Common myeloid progenitor, CD34-positive (primary cell): Measurements from ENCODE around the gene SEBOX.

Experiments used
- CTCF ChIA-PET: fragments of 350-600 bp; sonication (Branson Sonifier 250); formaldehyde crosslinking; loops from one replicate; lab custom pipeline; 2021; ENCODE audit warnings: antibody characterized with exemption; lab: Charles Lee
- POLR2A ChIA-PET: fragments of 350-600 bp; sonication (Branson Sonifier 250); formaldehyde crosslinking; loops from one replicate; lab custom pipeline; 2021; ENCODE audit warnings: antibody characterized with exemption; lab: Charles Lee
- DNase-seq, 3 donors: peaks; one replicate each; pipeline versions ENCODE4 v3.0.0 to v3.0.0-alpha.2; 2013
- H3K27ac ChIP-seq, 2 experiments: 1 replicate in 1 of 2; 2 replicates in 1 of 2; pipeline ENCODE4 v1.7.0; 2013; ENCODE audit warnings: inconsistent platforms in 2 of 2, low read length in 2 of 2, mild to moderate bottlenecking in 2 of 2, low read depth in 1 of 2, moderate library complexity in 1 of 2; ENCODE audit not compliant: severe bottlenecking in 2 of 2, insufficient read depth in 1 of 2, poor library complexity in 1 of 2
- H3K27me3 ChIP-seq, 5 experiments: replicated peaks in 2 of 5; 1 replicate in 3 of 5; 2 replicates in 2 of 5; pipeline versions ENCODE4 v1.6.1 to v1.7.0; 2013; ENCODE audit warnings: low read length in 4 of 5, mild to moderate bottlenecking in 2 of 5, moderate library complexity in 2 of 5, inconsistent platforms in 1 of 5; ENCODE audit not compliant: insufficient read depth in 5 of 5, control insufficient read depth in 4 of 5
- H3K36me3 ChIP-seq, 4 experiments: 1 replicate in 2 of 4; 2 replicates in 2 of 4; pipeline versions ENCODE4 v1.6.1 to v1.7.0; 2013; ENCODE audit warnings: low read length in 3 of 4, control low read depth in 1 of 4, mild to moderate bottlenecking in 1 of 4; ENCODE audit not compliant: control insufficient read depth in 4 of 4, insufficient read depth in 4 of 4
- H3K4me1 ChIP-seq, 4 experiments: 1 replicate in 3 of 4; 2 replicates in 1 of 4; pipeline versions ENCODE4 v1.6.1 to v1.7.1; 2013; ENCODE audit warnings: low read length in 3 of 4, mild to moderate bottlenecking in 3 of 4, control low read depth in 1 of 4, inconsistent platforms in 1 of 4, moderate library complexity in 1 of 4; ENCODE audit not compliant: control insufficient read depth in 4 of 4, insufficient read depth in 4 of 4; ENCODE audit errors: control extremely low read depth in 1 of 4
- H3K4me3 ChIP-seq, 7 experiments: 1 replicate in 4 of 7; 2 replicates in 3 of 7; pipeline versions ENCODE4 v1.5.1 to v1.7.0; 2013; ENCODE audit warnings: mild to moderate bottlenecking in 7 of 7, low read length in 6 of 7, moderate library complexity in 6 of 7, inconsistent platforms in 2 of 7, low read depth in 2 of 7, control low read depth in 1 of 7; ENCODE audit not compliant: insufficient read depth in 4 of 7, control insufficient read depth in 1 of 7; ENCODE audit errors: extremely low read depth in 1 of 7
- H3K9me3 ChIP-seq, 5 experiments: 1 replicate in 4 of 5; 2 replicates in 1 of 5; pipeline versions ENCODE4 v1.6.1 to v1.7.1; 2013; ENCODE audit warnings: low read length in 4 of 5, mild to moderate bottlenecking in 2 of 5, inconsistent platforms in 1 of 5, low read depth in 1 of 5, moderate library complexity in 1 of 5; ENCODE audit not compliant: control insufficient read depth in 4 of 5, insufficient read depth in 2 of 5; ENCODE audit errors: control extremely low read depth in 1 of 5
- WGBS: methylation state at CpG from one replicate; pipeline ENCODE4 v1.1.5; 2013; ENCODE audit not compliant: insufficient coverage; 5-methylcytosine and 5-hydroxymethylcytosine counted together

The SEBOX gene

DNA sequence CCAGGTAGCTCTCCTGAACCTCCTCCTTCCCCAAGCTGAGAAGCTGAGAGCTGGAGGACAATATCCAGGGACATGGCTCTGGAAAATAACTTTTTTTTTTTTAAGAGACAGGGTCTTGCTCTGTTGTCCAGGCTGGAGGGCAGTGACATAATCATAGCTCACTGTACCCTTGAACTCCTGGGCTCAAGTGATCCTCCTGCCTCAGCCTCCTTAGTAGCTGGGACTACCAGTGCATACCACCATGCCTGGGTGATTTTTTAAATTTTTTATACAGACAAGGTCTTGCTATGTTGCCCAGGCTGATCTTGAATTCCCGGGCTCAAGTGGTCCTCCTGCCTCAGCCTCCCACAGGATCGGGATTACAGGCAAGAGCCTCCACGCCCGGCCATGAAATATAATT, 34.8 kb upstream of the SEBOX start:
- Histone ChIP-seq H3K27me3 (no peaks in the 10 kb centered on the region), H3K4me3 (no peak overlapping the region), H3K4me1 (peaks cover 0 to 26% (median 16%) of the 10 kb centered on the region in 4 experiments), H3K9me3 (no peaks in the 10 kb centered on the region), H3K36me3 (peaks cover 0 to 41% (median 8%) of the 10 kb centered on the region in 4 experiments), H3K27ac (no peak overlapping the region)
- ChIA-PET POLR2A (no interaction called here), CTCF (interaction anchor here (1.0 to 1.1 kb wide), 2 partner anchors 17 to 25 kb away, joined by 3 read pairs; no protein-coding TSS in a partner anchor)
- WGBS, result 100% methylated on average over 1 of the region's 4 CpGs
- no peak for DNase-seq

DNA sequence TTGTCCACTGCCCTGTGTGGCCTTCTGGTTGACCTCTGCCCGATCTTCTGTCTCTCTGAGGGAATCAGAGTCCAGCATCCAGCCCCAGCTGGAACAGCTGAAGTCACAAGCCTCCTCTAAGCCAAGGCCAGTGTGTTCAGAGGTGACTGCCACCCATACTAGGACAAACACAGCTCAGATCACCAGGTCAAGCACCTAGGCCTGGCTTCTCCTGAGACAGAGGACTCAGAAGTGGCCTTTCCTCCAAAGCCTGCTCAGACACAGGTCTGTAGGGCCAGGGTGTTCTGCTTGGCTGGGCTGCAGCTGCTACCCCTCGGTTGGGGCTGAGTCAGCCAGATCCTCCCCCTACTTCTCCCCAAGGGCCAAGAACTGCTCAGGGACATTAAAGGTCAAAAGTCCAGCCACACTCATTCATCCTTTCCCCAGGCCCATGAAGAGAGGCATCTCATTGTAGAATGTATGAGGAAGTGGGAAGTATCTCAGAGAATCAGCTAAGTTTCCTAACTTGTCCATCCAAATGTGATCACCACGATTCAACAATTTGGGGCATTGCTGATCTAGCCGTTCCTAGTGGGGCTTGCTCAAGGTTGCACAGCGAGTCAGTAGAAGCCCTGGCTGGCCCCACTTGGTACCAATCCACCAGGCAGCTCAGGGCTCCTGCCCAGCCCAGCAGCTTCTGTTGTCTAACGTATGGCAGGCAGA, 33.4 kb upstream of the SEBOX start:
- Histone ChIP-seq H3K27me3 (no peaks in the 10 kb centered on the region), H3K36me3 (peaks cover 0 to 53% (median 8%) of the 10 kb centered on the region in 4 experiments), H3K9me3 (no peaks in the 10 kb centered on the region), H3K4me1 (peaks cover 0 to 13% (median 5%) of the 10 kb centered on the region in 4 experiments), H3K4me3 (no peak overlapping the region), H3K27ac (no peak overlapping the region)
- POLR2A ChIA-PET, result no interaction called here
- DNase-seq, result no peak
- 95% methylated on average over 6 of the region's 6 CpGs for WGBS
- CTCF ChIA-PET, result interaction anchor here (1.1 kb wide), 1 partner anchor 26 kb away, joined by 3 read pairs; no protein-coding TSS in a partner anchor

DNA sequence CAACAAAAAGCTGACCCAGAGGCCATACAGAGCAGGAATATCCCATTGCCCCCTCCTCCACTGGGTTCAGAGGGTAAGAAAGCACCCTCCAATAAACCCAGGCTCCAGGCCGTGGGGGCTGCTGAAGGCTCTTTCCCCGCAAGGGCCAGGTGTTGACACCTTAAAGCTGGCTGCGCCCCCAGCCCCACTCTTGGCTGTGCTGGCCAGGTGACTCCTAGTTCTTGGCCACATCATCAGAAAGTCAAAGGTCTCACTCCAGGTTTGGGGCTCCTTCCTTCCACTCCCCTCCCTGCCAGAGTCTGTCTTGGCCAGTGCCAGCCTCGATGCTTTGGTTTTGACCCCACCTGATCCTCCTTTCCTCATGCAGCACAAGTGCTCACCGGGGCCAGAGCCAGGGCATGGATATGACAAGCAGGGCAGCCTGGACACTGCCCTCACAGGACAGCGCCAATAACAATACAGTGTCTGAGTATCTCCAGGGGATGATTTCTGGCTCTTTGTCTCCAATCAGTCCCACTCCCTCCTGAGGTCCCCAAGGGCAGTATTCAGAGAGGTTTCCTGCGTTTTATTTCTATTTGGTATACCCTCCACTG, 32.8 kb upstream of the SEBOX start:
- ChIA-PET CTCF (no interaction called here), POLR2A (no interaction called here)
- Histone ChIP-seq H3K27me3 (peaks cover 0 to 1% (median 0%) of the 10 kb centered on the region in 5 experiments), H3K36me3 (peaks cover 0 to 56% (median 10%) of the 10 kb centered on the region in 4 experiments), H3K9me3 (no peaks in the 10 kb centered on the region), H3K4me1 (peaks cover 0 to 9% (median 4%) of the 10 kb centered on the region in 4 experiments), H3K4me3 (no peak overlapping the region), H3K27ac (no peak overlapping the region)
- 89% methylated on average over 7 of the region's 7 CpGs for WGBS
- DNase-seq, result no peak

DNA sequence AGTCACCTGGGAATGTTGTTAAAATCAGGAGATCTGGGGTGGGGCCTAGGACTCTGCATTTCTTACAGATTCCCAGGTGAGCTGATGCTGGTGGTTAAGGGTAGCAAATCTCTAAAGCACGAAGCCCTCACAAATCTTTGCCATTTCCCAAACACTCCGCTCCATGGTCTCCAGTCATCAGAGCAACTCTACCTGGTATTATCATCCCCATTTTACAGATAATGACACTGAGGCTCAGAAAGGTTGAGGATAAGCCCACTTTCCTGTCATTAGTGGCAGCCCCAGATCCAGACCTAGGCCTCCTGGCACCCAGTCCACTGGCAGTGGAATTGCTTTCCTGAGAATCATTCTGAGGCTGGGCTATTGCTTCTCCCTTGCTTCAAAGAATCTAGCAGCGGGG, 32.3 kb upstream of the SEBOX start:
- POLR2A ChIA-PET, result no interaction called here
- no peak for DNase-seq
- Histone ChIP-seq H3K9me3 (no peaks in the 10 kb centered on the region), H3K36me3 (peaks cover 0 to 61% (median 13%) of the 10 kb centered on the region in 4 experiments), H3K4me3 (no peak overlapping the region), H3K27ac (no peak overlapping the region), H3K27me3 (peaks cover 0 to 1% (median 0%) of the 10 kb centered on the region in 5 experiments), H3K4me1 (peaks cover 0 to 4% (median 2%) of the 10 kb centered on the region in 4 experiments)
- CTCF ChIA-PET, result no interaction called here
- WGBS, result 100% methylated on average over 1 of the region's 3 CpGs

DNA sequence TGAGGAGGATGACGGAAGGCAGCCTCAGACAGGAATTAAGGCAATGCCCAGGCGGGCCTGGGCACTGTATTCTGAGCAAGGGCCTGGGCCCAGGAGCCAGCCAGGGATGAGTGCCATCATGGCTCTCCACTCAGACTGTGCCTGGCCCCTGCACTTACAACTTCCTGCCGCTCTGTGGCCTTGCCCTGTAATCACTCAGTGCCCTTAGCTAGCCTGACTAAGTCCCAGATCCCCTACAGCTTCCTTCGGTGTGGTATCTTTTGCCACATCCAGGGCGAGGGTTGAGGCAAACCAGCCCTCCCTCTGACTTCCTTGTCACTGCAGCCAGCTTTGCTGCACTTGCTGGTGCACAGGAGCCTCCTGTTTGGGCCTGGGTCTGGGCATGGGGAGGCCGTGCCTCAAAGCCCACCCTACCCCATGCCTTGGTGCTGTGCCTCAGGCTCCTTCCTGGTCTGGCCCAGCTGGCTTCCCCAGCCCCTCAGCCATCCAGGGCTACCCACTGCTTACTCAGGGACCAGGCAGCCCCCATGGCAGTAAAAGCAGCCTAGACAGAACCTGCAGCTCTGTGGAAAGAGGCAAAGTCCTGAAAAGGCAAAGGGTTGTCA, 31.7 kb upstream of the SEBOX start:
- Histone ChIP-seq H3K4me3 (no peak overlapping the region), H3K27me3 (peaks cover 0 to 1% (median 0%) of the 10 kb centered on the region in 5 experiments), H3K36me3 (peaks cover 0 to 63% (median 13%) of the 10 kb centered on the region in 4 experiments), H3K9me3 (no peaks in the 10 kb centered on the region), H3K4me1 (no peaks in the 10 kb centered on the region), H3K27ac (no peak overlapping the region)
- no peak for DNase-seq
- ChIA-PET CTCF (interaction anchor here (1.8 kb wide), 1 partner anchor 20 kb away, joined by 8 read pairs; no protein-coding TSS in a partner anchor), POLR2A (no interaction called here)
- 76% methylated on average over 5 of the region's 6 CpGs for WGBS

DNA sequence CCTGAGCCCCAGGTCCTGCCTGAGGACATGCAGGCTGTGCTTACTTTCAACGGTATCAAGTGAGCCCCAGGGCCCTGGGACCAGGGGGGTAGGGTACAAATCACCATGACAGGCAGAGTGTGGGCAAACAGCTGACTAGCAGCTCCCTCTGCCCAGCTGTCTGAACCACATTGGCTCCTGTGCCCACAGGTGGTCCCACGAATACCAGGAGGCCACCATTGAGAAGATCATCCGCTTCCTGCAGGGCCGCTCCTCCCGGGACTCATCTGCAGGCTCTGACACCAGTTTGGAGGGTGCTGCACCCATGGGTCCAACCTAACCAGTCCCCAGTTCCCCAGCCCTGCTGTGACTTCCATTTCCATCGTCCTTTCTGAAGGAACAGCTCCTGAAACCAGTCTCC, 31.0 kb upstream of the SEBOX start:
- peaks cover 0 to 1% (median 0%) of the 10 kb centered on the region in 5 experiments for H3K27me3 ChIP-seq
- H3K4me1 ChIP-seq, result no peaks in the 10 kb centered on the region
- DNase-seq, result no peak
- POLR2A ChIA-PET, result no interaction called here
- H3K27ac ChIP-seq, result no peak overlapping the region
- CTCF ChIA-PET, result interaction anchor here (1.8 kb wide), 1 partner anchor 21 kb away, joined by 8 read pairs; no protein-coding TSS in a partner anchor
- no peak overlapping the region for H3K4me3 ChIP-seq
- WGBS, result 87% methylated on average over 6 of the region's 6 CpGs
- no peaks in the 10 kb centered on the region for H3K9me3 ChIP-seq
- H3K36me3 ChIP-seq, result peaks cover 0 to 68% (median 15%) of the 10 kb centered on the region in 4 experiments
